Inferior parietal cortex (tissue), 1 donor: Measurements from ENCODE around the gene GREM1.

Experiments used
- DNase-seq: peaks from one replicate; pipeline ENCODE4 v3.0.0-alpha.2; 2016; ENCODE audit errors: extremely low spot score

The GREM1 gene

GRCh38 chr15:32730677-32731654, 13.2 kb downstream of the GREM1 start:
- DNase-seq: no peak

GRCh38 chr15:32732574-32733157, 14.9 kb downstream of the GREM1 start:
- DNase-seq: no peak

GRCh38 chr15:32733281-32733680, 15.5 kb downstream of the GREM1 start:
- DNase-seq: no peak

DNA sequence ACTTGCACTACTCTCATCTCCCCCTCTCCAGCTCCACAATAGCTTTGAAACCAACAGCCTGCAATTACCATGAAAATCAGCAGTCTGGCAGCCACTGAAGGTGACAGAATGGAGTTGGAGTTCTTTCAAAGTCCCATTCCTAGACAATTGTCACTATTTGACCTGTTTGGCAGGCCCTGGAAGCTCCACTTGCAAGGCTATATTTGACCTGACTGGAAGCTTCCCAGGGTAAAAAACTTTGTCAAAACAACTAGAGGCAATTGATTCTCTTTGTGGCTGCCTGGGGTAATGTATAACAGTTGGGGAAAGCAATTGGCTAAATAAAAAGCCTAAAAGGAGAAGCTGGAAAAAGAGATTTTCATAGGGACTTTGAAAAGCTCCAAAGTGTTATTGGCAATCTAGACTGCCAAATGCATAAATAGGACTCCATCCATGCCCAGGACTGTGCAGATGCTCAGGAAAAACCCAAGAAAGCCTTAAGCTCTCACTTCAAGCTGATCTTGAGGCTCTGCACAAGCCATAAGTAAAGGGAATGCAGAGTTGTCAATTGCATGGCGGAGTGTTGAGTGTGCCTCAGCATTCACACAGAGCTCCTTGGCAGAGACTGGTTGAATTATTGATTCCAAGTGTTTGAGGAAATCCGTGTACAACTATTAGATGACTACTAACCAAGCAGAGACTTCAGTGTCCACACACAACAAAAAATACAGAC, 18.3 kb downstream of the GREM1 start:
- no peak for DNase-seq

DNA sequence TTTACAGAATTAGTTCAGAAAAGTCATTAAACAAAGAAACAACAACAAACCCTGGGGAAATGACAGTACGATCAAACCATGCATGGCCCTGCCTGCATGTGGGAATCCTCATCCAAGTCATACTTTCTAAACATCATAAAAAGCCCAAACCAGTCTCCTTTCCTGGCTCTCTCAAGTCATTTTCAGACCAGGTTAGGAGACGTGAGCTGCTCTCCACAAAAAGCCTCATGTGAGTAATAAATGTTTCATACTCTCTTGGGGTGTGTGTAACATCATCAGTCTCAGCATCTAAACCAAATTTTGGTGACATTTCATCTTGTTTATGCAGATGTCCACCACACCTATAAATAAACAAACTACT, 18.9 kb downstream of the GREM1 start:
- DNase-seq: no peak

DNA sequence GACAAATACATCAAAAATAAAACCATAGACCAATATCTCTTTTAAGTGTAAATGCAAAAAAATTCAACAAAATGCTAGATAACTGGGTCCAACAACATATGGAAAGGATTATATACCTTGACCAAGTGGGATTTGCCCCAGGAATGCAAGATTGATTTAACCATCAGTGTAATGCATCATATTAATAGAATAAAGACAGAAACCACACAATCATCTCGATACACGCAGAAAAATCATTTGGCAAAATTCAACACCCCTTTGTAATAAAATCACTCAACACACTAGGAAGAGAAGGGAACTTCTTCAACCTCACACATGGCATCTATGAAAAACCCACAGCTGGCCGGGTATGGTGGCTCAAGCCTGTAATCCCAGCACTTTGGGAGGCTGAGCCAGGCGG, 19.5 kb downstream of the GREM1 start:
- no peak for DNase-seq

GRCh38 chr15:32738666-32739065, 20.9 kb downstream of the GREM1 start:
- DNase-seq: no peak

- DNase-seq: no peak
Observed at GRCh38 chr15:32739522-32740063, 21.8 kb downstream of the GREM1 start.

- DNase-seq: no peak
Observed at GRCh38 chr15:32743411-32744140, 25.8 kb downstream of the GREM1 start.

DNA sequence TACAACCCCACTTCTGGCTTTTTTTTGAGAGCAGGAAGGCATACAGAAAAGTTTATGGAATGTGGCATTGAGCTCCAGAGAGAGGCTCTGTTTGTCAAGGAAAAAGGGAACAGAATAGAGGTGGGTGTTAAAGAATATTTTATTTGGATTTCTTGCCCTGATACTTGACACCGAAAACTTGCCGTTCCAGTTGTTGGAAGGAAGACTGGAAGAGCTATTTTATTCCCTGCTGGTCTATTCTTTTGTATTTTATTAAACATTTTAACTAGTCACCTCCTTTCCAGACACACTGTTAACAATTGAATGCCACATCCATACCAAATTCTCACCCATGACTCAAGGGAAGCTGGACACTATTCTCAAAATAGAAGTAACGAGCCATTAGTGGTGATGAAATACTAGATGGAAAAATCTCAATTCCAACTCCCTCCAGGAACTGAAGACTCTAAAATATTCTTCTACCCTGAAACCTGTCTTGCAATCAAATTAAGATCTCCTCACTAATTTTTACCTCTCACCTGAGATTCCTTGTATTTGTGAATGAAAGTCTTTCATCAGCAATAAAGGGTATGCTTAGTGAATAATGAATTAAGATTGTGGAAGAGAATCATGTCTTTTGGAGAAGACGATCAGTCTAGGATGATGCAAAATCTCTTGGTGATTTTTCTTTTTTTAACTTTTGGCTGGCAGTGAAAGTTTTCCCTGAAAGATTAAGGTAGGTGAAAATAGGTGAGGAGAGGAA, 28.5 kb downstream of the GREM1 start:
- no peak for DNase-seq

- no peak for DNase-seq
Observed at GRCh38 chr15:32747921-32748342, 30.1 kb downstream of the GREM1 start.

DNA sequence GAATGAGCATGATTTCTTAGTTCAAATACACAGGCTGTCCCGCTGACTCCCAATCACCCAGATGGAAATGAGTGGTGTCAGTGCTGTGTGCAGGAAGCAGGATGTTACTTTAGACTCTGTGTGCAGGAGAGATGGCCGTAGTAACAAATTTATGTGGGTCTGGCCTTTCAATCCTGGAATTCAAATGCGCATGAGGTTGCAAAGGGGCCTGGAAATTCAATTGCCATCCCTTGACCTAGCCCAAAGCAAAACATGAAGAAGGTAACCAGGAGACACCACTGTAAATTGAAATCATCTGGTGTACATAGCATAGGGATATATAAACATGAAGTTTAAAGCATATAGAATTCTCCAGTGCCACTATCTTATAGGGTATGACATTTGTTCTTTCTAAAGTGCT, 33.2 kb downstream of the GREM1 start:
- DNase-seq: no peak

GRCh38 chr15:32757426-32757825, 39.6 kb downstream of the GREM1 start:
- no peak for DNase-seq

DNA sequence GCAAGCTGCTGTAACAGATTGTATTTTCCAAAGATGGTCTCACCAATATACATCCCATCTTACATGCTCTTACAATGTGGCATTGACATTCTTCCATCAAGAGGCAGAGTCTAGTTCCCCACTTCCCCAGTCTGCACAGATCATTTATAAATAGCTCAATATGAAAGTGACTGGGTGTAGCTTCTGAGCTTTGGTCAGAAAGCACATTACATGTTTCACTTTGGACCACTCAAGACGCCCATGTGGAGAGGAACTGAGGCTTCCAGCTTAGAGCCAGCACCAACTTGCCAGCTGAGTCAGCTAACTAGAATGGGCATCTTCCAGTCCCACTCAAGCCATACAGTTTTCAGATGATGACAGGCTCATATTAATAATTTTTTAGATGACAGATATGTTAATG, 45.5 kb downstream of the GREM1 start:
- no peak for DNase-seq

DNA sequence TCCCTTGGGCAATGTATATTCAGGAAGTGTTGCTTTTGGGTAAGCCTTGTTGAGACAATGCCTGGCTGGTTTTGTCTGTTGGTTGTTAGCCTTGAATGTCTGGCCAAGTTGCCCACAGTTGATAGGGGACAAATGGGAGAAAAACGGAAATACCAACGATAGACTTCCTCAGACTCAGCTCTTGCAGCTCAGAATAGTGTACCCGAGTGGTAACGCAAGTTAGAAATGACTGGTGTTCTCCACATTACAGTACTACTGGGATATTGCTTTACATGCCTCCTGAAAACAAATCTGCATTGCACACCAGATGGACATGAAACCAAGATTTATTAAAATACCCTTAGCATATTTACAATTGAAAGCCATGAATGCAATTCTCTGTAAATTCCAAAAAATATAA, 47.4 kb downstream of the GREM1 start:
- DNase-seq: no peak

- DNase-seq: no peak
Observed at GRCh38 chr15:32766101-32766500, 48.3 kb downstream of the GREM1 start.

DNA sequence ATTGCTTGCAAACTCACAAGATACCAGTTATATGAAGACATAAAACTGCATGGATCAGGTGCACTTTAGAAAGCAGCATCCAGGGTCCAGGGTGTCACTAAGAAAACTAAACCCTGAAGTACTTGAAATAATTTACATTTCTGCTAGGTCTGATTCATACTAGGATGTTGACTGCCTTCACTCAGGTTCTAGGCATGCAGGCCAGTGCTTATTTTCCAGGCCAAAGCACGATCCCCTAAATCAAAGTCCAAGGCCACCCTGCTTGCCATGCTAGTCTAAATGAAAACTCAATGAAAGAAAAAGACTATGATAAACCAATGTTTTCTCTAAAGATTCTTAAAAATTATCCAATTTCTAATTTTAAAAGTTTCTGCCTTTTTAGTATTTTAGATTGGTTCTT, 49.4 kb downstream of the GREM1 start:
- no peak for DNase-seq

DNA sequence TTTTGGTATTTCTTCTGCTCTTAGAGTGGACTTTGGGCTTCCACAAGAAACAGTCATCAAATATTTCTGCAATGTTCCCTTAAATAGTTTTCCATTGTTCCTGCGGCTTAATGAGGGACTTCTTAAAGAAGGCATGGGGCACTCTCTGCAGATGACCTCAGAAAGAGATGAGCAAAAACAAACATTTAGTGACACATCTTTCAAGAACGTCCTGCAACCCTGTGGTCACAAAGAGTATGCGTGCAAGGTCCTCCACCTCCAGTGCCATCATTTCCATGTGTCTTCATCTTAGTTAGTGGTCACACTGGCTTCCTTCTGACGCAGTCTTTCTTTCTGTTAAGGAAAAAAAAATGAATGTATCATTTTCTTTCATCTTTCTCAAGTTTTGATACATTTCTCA, 56.2 kb downstream of the GREM1 start:
- no peak for DNase-seq

DNA sequence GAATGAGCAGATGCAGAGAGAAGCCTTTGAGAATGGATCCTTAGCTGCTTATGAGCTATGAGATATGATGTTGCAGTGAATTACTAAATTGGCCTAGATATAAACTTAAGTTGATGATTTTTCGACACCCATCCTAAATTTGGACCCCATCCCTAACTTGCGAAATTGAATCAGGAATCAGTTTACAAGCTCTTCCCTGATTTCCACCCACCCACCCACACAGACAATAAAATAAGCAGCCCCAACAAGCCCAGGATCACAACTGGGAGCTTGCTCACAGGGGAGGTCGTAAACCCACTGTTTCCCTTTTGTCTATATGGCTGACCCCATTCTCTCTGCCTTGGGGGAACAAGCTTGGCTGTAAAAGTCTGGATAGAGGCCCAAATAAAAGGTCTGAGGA, 57.3 kb downstream of the GREM1 start:
- no peak for DNase-seq

DNA sequence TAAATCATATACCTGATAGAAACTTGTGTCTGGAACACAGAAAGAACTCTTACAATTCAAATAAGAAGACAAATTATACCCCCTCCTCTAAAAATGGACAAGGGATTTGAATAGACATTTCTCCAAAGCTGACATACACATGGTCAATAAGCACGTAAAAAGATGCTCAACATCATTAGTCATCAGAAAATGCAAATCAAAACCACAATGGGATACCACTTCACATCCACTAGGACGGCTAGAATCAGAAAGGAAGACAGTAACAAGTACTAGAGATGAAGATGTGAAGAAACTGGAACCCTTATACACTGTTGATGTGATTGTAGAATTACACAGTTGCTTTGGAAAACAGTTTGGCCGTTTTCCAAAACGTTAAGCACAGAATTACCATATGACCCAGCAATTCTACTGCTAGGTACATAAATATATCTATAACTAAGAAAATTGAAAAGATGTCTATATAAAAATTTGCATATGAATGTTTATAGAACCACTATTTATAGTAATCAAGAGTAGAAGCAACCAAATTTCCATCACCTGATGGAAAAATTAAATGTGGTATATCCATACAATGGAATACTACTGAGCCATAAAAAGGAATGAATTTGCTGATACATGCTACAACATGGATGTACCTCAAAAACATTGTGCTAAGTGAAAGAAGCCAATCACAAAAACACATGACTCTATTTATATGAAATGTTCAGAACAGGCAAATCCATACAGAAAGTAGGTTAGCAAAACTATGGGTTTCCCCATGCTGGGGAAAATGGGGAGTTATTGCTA, 60.8 kb downstream of the GREM1 start:
- DNase-seq: no peak
